GM11168 (cell line): ENCODE results near the gene SYNE2.
"Not testable (repeated sequence)": the region's sequence is repeated elsewhere in the genome, so short reads cannot be mapped to it uniquely, and the experiment has no call there.

Source experiments
- in situ Hi-C: fragments of 300-500 bp; cut with MboI; formaldehyde crosslinking; loops from one replicate; pipeline ENCODE4 v1.12.0; 2022; ENCODE audit warnings: low sequenced_read_pairs; ENCODE audit not compliant: unreplicated experiment

SYNE2 gene

GRCh38 chr14:64005822-64006221 is 153.0 kb downstream of the SYNE2 start:
- in situ Hi-C loops: no loop called here

GRCh38 chr14:64008016-64008415 is 155.2 kb downstream of the SYNE2 start:
- in situ Hi-C loops: no loop called here

- in situ Hi-C loops: no loop called here
Observed at GRCh38 chr14:64012003-64012402, 159.2 kb downstream of the SYNE2 start.

- in situ Hi-C loops: no loop called here
Observed at GRCh38 chr14:64012720-64013119, 159.9 kb downstream of the SYNE2 start.

- in situ Hi-C loops: no loop called here
Observed at GRCh38 chr14:64025479-64025878, 172.7 kb downstream of the SYNE2 start.

GRCh38 chr14:64026600-64026999 is 173.8 kb downstream of the SYNE2 start:
- in situ Hi-C loops: no loop called here

- in situ Hi-C loops: no loop called here
Observed at GRCh38 chr14:64035143-64035542, 182.3 kb downstream of the SYNE2 start.

- in situ Hi-C loops: not testable (repeated sequence)
Observed at GRCh38 chr14:64037869-64038745, 185.3 kb downstream of the SYNE2 start.

- in situ Hi-C loops: no loop called here
Observed at GRCh38 chr14:64038841-64039542, 186.2 kb downstream of the SYNE2 start.

GRCh38 chr14:64040044-64040443 is 187.2 kb downstream of the SYNE2 start:
- in situ Hi-C loops: no loop called here

- in situ Hi-C loops: not testable (repeated sequence)
Observed at GRCh38 chr14:64043296-64043695, 190.5 kb downstream of the SYNE2 start.

GRCh38 chr14:64045091-64045490 is 192.3 kb downstream of the SYNE2 start:
- in situ Hi-C loops: no loop called here

GRCh38 chr14:64049616-64050381 is 197.0 kb downstream of the SYNE2 start:
- in situ Hi-C loops: no loop called here

- in situ Hi-C loops: no loop called here
Observed at GRCh38 chr14:64053694-64054669, 201.2 kb downstream of the SYNE2 start.

GRCh38 chr14:64059454-64060198 is 206.8 kb downstream of the SYNE2 start:
- in situ Hi-C loops: no loop called here

- in situ Hi-C loops: no loop called here
Observed at GRCh38 chr14:64060199-64060545, 207.4 kb downstream of the SYNE2 start.

GRCh38 chr14:64060648-64061096 is 207.9 kb downstream of the SYNE2 start:
- in situ Hi-C loops: no loop called here

- in situ Hi-C loops: no loop called here
Observed at GRCh38 chr14:64061115-64061514, 208.3 kb downstream of the SYNE2 start.

- in situ Hi-C loops: no loop called here
Observed at GRCh38 chr14:64061706-64062105, 208.9 kb downstream of the SYNE2 start.
